VCaP (cell line): Measurements from ENCODE around the gene GALNT13.

Experiments
- H3K27ac ChIP-seq: fragments of 450-650 bp; 2 replicates; pipeline ENCODE4 v1.5.1; 2017
- CTCF ChIP-seq: fragments of 450-650 bp; conservative IDR thresholded peaks from 2 replicates; pipeline ENCODE4 v1.5.1; 2017; ENCODE audit warnings: mild to moderate bottlenecking, moderate library complexity

The GALNT13 gene

GRCh38 chr2:153986488-153987229 is 114.9 kb downstream of the GALNT13 start:
- no peak for TF ChIP-seq CTCF
- no peak overlapping the region for H3K27ac ChIP-seq

- no peak overlapping the region for H3K27ac ChIP-seq
- no peak for TF ChIP-seq CTCF
Measured at GRCh38 chr2:153990771-153991170, 119.0 kb downstream of the GALNT13 start.

GRCh38 chr2:154013514-154013913 is 141.8 kb downstream of the GALNT13 start:
- no peak for TF ChIP-seq CTCF
- H3K27ac ChIP-seq = no peak overlapping the region

- no peak for TF ChIP-seq CTCF
- H3K27ac ChIP-seq = no peak overlapping the region
Measured at GRCh38 chr2:154015233-154015632, 143.5 kb downstream of the GALNT13 start.

- TF ChIP-seq CTCF = no peak
- no peak overlapping the region for H3K27ac ChIP-seq
Measured at GRCh38 chr2:154029504-154029903, 157.8 kb downstream of the GALNT13 start.

- H3K27ac ChIP-seq = no peak overlapping the region
- TF ChIP-seq CTCF = no peak
Measured at GRCh38 chr2:154032220-154032619, 160.5 kb downstream of the GALNT13 start.

GRCh38 chr2:154046493-154046892 is 174.8 kb downstream of the GALNT13 start:
- TF ChIP-seq CTCF = no peak
- no peak overlapping the region for H3K27ac ChIP-seq
